ENCODE measurements around the gene RORB.

DNA sequence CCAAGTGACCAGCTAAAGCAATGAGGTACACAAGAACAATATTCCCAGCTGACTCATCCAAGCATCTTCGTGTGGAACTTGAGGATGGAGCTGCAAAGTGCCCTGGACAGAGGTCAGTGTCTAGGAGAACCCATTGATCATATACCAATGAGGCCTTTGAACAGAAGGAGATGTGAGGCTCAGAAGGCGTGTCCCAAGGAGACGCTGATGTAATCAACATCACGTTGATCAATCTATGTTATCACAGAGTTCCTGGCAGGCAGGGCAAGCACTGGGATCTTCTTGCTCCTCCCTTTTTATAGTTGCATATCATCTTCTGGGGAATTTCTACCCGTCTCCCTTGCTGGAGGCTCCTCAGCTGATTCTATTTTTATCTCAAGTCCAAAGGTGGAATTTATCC lies 227.2 kb downstream of the RORB start:
- TF ChIP-seq POLR2AphosphoS5 (IDR thresholded peaks at IDR 0.05; ENCODE audit: low read depth, low read length) = no peak
- TF ChIP-seq, protein P1, sequence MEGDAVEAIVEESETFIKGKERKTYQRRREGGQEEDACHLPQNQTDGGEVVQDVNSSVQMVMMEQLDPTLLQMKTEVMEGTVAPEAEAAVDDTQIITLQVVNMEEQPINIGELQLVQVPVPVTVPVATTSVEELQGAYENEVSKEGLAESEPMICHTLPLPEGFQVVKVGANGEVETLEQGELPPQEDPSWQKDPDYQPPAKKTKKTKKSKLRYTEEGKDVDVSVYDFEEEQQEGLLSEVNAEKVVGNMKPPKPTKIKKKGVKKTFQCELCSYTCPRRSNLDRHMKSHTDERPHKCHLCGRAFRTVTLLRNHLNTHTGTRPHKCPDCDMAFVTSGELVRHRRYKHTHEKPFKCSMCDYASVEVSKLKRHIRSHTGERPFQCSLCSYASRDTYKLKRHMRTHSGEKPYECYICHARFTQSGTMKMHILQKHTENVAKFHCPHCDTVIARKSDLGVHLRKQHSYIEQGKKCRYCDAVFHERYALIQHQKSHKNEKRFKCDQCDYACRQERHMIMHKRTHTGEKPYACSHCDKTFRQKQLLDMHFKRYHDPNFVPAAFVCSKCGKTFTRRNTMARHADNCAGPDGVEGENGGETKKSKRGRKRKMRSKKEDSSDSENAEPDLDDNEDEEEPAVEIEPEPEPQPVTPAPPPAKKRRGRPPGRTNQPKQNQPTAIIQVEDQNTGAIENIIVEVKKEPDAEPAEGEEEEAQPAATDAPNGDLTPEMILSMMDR (IDR thresholded peaks at IDR 0.05) = no peak
- no peak for TF ChIP-seq SIN3A (IDR thresholded peaks at IDR 0.05; ENCODE audit: borderline replicate concordance, insufficient read depth, low read depth, low read length)
- no peak for TF ChIP-seq TCF7L2 (IDR thresholded peaks at IDR 0.05; ENCODE audit: low read depth, low read length)

Measured in Panc1 (cell line).